OCI-LY7 (cell line): ENCODE measurements around the gene USP37. TPM values are rescaled to one million over a fixed set of nuclear protein-coding genes. Genes with fewer than 3 reads are reported as not detected.

Source experiments
- BruUV-seq: library from RNA; stranded (reverse); fragments of 400-500 nt; replicated peaks from 2 replicates; lab custom pipeline; 2021; lab: Mats Ljungman, UMichigan
- CTCF ChIA-PET: fragments of 300-600 bp; sonication (Branson Sonifier 250); formaldehyde crosslinking; loops from one replicate; lab custom pipeline; 2022; ENCODE audit warnings: antibody characterized with exemption; ENCODE audit not compliant: unreplicated experiment; lab: Charles Lee
- POLR2A ChIA-PET: fragments of 300-600 bp; sonication (Branson Sonifier 250); formaldehyde crosslinking; loops from one replicate; lab custom pipeline; 2022; ENCODE audit warnings: antibody characterized with exemption; lab: Charles Lee
- DNase-seq: peaks from one replicate; pipeline ENCODE4 v3.0.0-alpha.2; 2015; ENCODE audit warnings: low spot score
- H2AFZ ChIP-seq: fragments of 200-600 bp; sonication (generic), shearing (Covaris generic); 2 replicates; pipeline ENCODE4 v1.6.1; 2014; ENCODE audit warnings: mild to moderate bottlenecking, antibody characterized with exemption, low read length, moderate library complexity
- H3K27ac ChIP-seq: fragments of 200-600 bp; sonication (generic); 2 replicates; pipeline ENCODE4 v1.5.1; 2014; ENCODE audit warnings: mixed run types, low read depth, mild to moderate bottlenecking, moderate library complexity, low read length, inconsistent platforms; ENCODE audit not compliant: poor library complexity, severe bottlenecking
- H3K36me3 ChIP-seq: fragments of 200-600 bp; sonication (generic); 2 replicates; pipeline ENCODE4 v1.6.1; 2014; ENCODE audit warnings: mild to moderate bottlenecking, antibody characterized with exemption, low read length, moderate library complexity, mixed read lengths; ENCODE audit not compliant: insufficient read depth
- H3K4me1 ChIP-seq: fragments of 200-600 bp; sonication (generic); 2 replicates; pipeline ENCODE4 v1.5.1; 2014; ENCODE audit warnings: mild to moderate bottlenecking, low read length; ENCODE audit not compliant: insufficient read depth, poor library complexity, severe bottlenecking
- H3K4me2 ChIP-seq: fragments of 200-600 bp; sonication (generic); 2 replicates; pipeline ENCODE4 v1.6.1; 2014; ENCODE audit warnings: mild to moderate bottlenecking, low read length
- H3K4me3 ChIP-seq: fragments of 200-600 bp; sonication (generic); 2 replicates; pipeline ENCODE4 v1.5.1; 2014; ENCODE audit warnings: mild to moderate bottlenecking, low read depth, low read length; ENCODE audit not compliant: poor library complexity, severe bottlenecking
- H3K79me2 ChIP-seq: fragments of 200-600 bp; sonication (generic); 2 replicates; pipeline ENCODE4 v1.6.1; 2016; ENCODE audit warnings: low read depth, mild to moderate bottlenecking, low read length, moderate library complexity, mixed read lengths; ENCODE audit not compliant: insufficient read depth
- H3K9me2 ChIP-seq: fragments of 200-600 bp; sonication (generic); 2 replicates; pipeline ENCODE4 v1.6.1; 2016; ENCODE audit warnings: mild to moderate bottlenecking, low read length, mixed read lengths; ENCODE audit not compliant: insufficient read depth
- H3K9me3 ChIP-seq: fragments of 200-600 bp; sonication (generic); 2 replicates; pipeline ENCODE4 v1.6.1; 2014; ENCODE audit warnings: mild to moderate bottlenecking, mixed run types, low read length, mixed read lengths
- H4K20me1 ChIP-seq: fragments of 200-600 bp; sonication (generic); 2 replicates; pipeline ENCODE4 v1.6.1; 2014; ENCODE audit warnings: mild to moderate bottlenecking, antibody characterized with exemption, low read length, moderate library complexity, mixed read lengths; ENCODE audit not compliant: insufficient read depth
- CTCF ChIP-seq: fragments of 200-600 bp; sonication (generic); conservative IDR thresholded peaks from 2 replicates; pipeline ENCODE4 v1.5.1; 2014; ENCODE audit warnings: mild to moderate bottlenecking, antibody characterized with exemption, low read length, moderate library complexity, mixed read lengths
- EZH2phosphoT487 ChIP-seq: fragments of 200-600 bp; sonication (generic); IDR thresholded peaks from 2 replicates; pipeline ENCODE4 v1.6.1; 2018; ENCODE audit warnings: low read depth, borderline replicate concordance, mild to moderate bottlenecking, mixed run types, antibody characterized with exemption, low read length, moderate library complexity, mixed read lengths
- intact Hi-C: fragments of 100-400 bp; cut with micrococcal nuclease; formaldehyde crosslinking; loops from one replicate; pipeline ENCODE4 v1.10.0; 2022; ENCODE audit not compliant: unreplicated experiment
- total RNA-seq, 2 experiments: library from RNA; depleted of rRNA in 1 of 2; stranded (reverse); fragments of >200 nt in 1 of 2; shearing (Covaris generic) in 1 of 2; gene quantifications; 2 replicates each; pipeline ENCODE4 v1.2.3, GENCODE V29; 2014 to 2022

The USP37 gene
- total RNA-seq, 2 experiments from 2014 or later: 23.3 to 32.4 TPM

- H3K4me3 ChIP-seq: no peak overlapping the region
- H3K36me3 ChIP-seq: peaks cover 87% of the 10 kb centered on the region
- H2AFZ ChIP-seq: no peak overlapping the region
- H3K4me2 ChIP-seq: no peak overlapping the region
- no TSS peak for BruUV-seq
- H3K27ac ChIP-seq: no peak overlapping the region
- CTCF ChIA-PET: no interaction called here
- intact Hi-C loops: no loop called here
- peaks cover 24% of the 10 kb centered on the region for H3K4me1 ChIP-seq
- no peak for TF ChIP-seq CTCF
- TF ChIP-seq EZH2phosphoT487: no peak
- DNase-seq: no peak
- H3K9me2 ChIP-seq: no peaks in the 10 kb centered on the region
- no peaks in the 10 kb centered on the region for H3K9me3 ChIP-seq
- POLR2A ChIA-PET: no interaction called here
- no peaks in the 10 kb centered on the region for H3K79me2 ChIP-seq
- H4K20me1 ChIP-seq: no peaks in the 10 kb centered on the region
Observed at GRCh38 chr2:218478544-218478943, 89.6 kb downstream of the USP37 start.

GRCh38 chr2:218477247-218477646, 90.9 kb downstream of the USP37 start:
- H3K4me1 ChIP-seq: peaks cover 12% of the 10 kb centered on the region
- no peaks in the 10 kb centered on the region for H3K9me2 ChIP-seq
- no peak overlapping the region for H3K27ac ChIP-seq
- H3K36me3 ChIP-seq: peaks cover 87% of the 10 kb centered on the region
- no peak for DNase-seq
- ChIA-PET CTCF (no interaction called here), POLR2A (interaction anchor here (1.1 kb wide), 1 partner anchor 89 kb away, joined by 3 read pairs; no protein-coding TSS in a partner anchor)
- TF ChIP-seq CTCF: no peak
- TF ChIP-seq EZH2phosphoT487: no peak
- no peak overlapping the region for H3K4me3 ChIP-seq
- no peaks in the 10 kb centered on the region for H3K79me2 ChIP-seq
- intact Hi-C loops: no loop called here
- BruUV-seq: no TSS peak
- no peaks in the 10 kb centered on the region for H4K20me1 ChIP-seq
- no peaks in the 10 kb centered on the region for H3K9me3 ChIP-seq
- no peak overlapping the region for H2AFZ ChIP-seq
- H3K4me2 ChIP-seq: no peak overlapping the region

- no TSS peak for BruUV-seq
- Histone ChIP-seq H3K9me2 (no peaks in the 10 kb centered on the region), H4K20me1 (no peaks in the 10 kb centered on the region), H3K4me2 (peak overlapping the region; percentile 6; the same call in 1 of the 2 replicates), H3K4me1 (peaks cover 12% of the 10 kb centered on the region), H3K27ac (no peak overlapping the region), H3K36me3 (peaks cover 86% of the 10 kb centered on the region), H3K79me2 (no peaks in the 10 kb centered on the region), H2AFZ (no peak overlapping the region), H3K9me3 (no peaks in the 10 kb centered on the region), H3K4me3 (no peak overlapping the region)
- POLR2A ChIA-PET: interaction anchor here (0.6 to 1.3 kb wide), 4 partner anchors 11 to 90 kb away, joined by 3 to 4 read pairs (median 3); no protein-coding TSS in a partner anchor
- TF ChIP-seq EZH2phosphoT487 (no peak), CTCF (no peak)
- intact Hi-C loops: no loop called here
- DNase-seq: no peak
- CTCF ChIA-PET: interaction anchor here (0.6 kb wide), 1 partner anchor 727 kb away, joined by 3 read pairs; no protein-coding TSS in a partner anchor
Observed at GRCh38 chr2:218476676-218477075, 91.5 kb downstream of the USP37 start.
